Hepatocyte (in vitro differentiated cells): ENCODE data around the gene BEND3.

Source experiments
- EZH2 ChIP-seq: fragments of 200-600 bp; sonication (generic); IDR thresholded peaks from 2 replicates; pipeline ENCODE4 v1.6.1; 2016; ENCODE audit warnings: antibody characterized with exemption, mild to moderate bottlenecking, borderline replicate concordance
- EZH2phosphoT487 ChIP-seq: fragments of 200-600 bp; sonication (generic); IDR thresholded peaks from one replicate; pipeline ENCODE4 v1.6.1; 2018; ENCODE audit warnings: antibody characterized with exemption, mild to moderate bottlenecking, low read depth, moderate library complexity; ENCODE audit not compliant: unreplicated experiment, severe bottlenecking
- TF ChIP-seq, protein P1 (sequence below): fragments of 200-600 bp; sonication (generic); IDR thresholded peaks from 2 replicates; pipeline ENCODE4 v1.5.1; 2016; ENCODE audit warnings: antibody characterized with exemption, mild to moderate bottlenecking; ENCODE audit not compliant: poor library complexity

DNA sequence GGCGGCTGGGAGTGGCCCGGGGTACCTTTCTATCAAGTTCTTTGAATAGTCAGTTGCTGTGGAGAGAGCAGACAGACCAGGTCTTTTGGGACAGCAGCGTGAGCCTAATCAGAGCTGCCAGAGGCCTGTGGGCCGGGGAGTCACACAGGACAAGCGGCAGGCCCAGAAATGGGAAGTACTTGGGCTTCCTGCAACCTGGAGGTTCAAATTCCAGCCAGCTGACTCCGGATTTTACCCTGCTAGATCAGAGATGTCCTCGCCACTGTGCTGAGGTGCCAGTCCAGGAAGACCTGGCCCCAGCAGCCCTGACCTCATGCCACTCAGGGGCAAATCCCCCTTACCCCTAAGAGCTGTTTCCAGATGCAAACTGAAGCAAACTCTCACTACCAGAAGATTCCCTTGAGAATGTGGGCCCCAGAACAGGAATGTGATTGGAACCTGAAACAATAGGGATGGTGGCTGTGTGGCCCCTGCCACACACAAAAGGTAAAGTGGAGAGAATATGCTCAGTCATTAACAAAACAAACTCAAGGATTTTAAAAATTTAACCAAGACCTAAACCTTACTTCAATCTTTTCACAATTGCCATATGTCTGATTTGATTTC, 9.7 kb downstream of the BEND3 start:
- TF ChIP-seq, protein P1, sequence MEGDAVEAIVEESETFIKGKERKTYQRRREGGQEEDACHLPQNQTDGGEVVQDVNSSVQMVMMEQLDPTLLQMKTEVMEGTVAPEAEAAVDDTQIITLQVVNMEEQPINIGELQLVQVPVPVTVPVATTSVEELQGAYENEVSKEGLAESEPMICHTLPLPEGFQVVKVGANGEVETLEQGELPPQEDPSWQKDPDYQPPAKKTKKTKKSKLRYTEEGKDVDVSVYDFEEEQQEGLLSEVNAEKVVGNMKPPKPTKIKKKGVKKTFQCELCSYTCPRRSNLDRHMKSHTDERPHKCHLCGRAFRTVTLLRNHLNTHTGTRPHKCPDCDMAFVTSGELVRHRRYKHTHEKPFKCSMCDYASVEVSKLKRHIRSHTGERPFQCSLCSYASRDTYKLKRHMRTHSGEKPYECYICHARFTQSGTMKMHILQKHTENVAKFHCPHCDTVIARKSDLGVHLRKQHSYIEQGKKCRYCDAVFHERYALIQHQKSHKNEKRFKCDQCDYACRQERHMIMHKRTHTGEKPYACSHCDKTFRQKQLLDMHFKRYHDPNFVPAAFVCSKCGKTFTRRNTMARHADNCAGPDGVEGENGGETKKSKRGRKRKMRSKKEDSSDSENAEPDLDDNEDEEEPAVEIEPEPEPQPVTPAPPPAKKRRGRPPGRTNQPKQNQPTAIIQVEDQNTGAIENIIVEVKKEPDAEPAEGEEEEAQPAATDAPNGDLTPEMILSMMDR, result no peak
- TF ChIP-seq EZH2 (no peak), EZH2phosphoT487 (no peak)
